GM12878 (cell line): ENCODE results near the gene PYGM.

ENCODE experiments used
- CREM ChIP-seq: IDR thresholded peaks from 2 replicates; pipeline ENCODE4 v1.6.1; 2014; ENCODE audit warnings: antibody characterized with exemption, low read depth
- EP300 ChIP-seq, 2 experiments: fragments of 150-350 bp in 1 of 2; IDR thresholded peaks; 2 replicates each; pipeline ENCODE4 v1.6.1; 2011 to 2012; ENCODE audit warnings: low read depth in 2 of 2, low read length in 2 of 2, borderline replicate concordance in 1 of 2, improper control_type of control experiment in 1 of 2, inconsistent platforms in 1 of 2; ENCODE audit not compliant: control insufficient read depth in 1 of 2
- POLR2A ChIP-seq: IDR thresholded peaks from 2 replicates; pipeline ENCODE4 v1.6.1; 2011; ENCODE audit warnings: low read depth, mild to moderate bottlenecking, low read length
- POLR2AphosphoS5 ChIP-seq: IDR thresholded peaks from 2 replicates; pipeline ENCODE4 v1.6.1; 2011; ENCODE audit warnings: mild to moderate bottlenecking, low read length, inconsistent platforms
- RAD21 ChIP-seq: IDR thresholded peaks from 2 replicates; pipeline ENCODE4 v1.6.1; 2011; ENCODE audit warnings: mild to moderate bottlenecking, low read depth, low read length, moderate library complexity; ENCODE audit not compliant: insufficient read depth
- SMAD1 ChIP-seq: fragments of 450-650 bp; IDR thresholded peaks from 2 replicates; pipeline ENCODE4 v1.6.1; 2018; ENCODE audit warnings: mild to moderate bottlenecking, low read depth; ENCODE audit not compliant: partially characterized antibody
- SP1 ChIP-seq: IDR thresholded peaks from one replicate; pipeline ENCODE4 v1.6.1; 2011; ENCODE audit warnings: low read depth, low read length
- STAT3 ChIP-seq: IDR thresholded peaks from 2 replicates; pipeline ENCODE4 v1.6.1; 2011; ENCODE audit warnings: low read depth, low read length, improper control_type of control experiment
- TF ChIP-seq, protein P1 (sequence below): IDR thresholded peaks from 2 replicates; pipeline ENCODE4 v1.6.1; 2011; ENCODE audit warnings: borderline replicate concordance, low read depth, mild to moderate bottlenecking, moderate library complexity, mixed read lengths, low read length; ENCODE audit not compliant: insufficient read depth; ENCODE audit errors: extremely low read length
- TF ChIP-seq, protein P2 (sequence below), 3 experiments: IDR thresholded peaks in 2 of 3; conservative IDR thresholded peaks in 1 of 3; 2 replicates each; pipeline ENCODE4 v1.5.1; 2011; ENCODE audit warnings: low read depth in 3 of 3, low read length in 3 of 3, mild to moderate bottlenecking in 3 of 3, control low read depth in 2 of 3, moderate library complexity in 2 of 3, inconsistent platforms in 1 of 3, mixed read lengths in 1 of 3; ENCODE audit not compliant: control insufficient read depth in 2 of 3, insufficient read depth in 1 of 3; ENCODE audit errors: extremely low read depth in 1 of 3
- TF ChIP-seq, protein P3 (sequence below): IDR thresholded peaks from 2 replicates; pipeline ENCODE4 v1.6.1; 2012; ENCODE audit warnings: low read depth, low read length, improper control_type of control experiment
- TF ChIP-seq, protein P4 (sequence below): IDR thresholded peaks from 2 replicates; pipeline ENCODE4 v1.6.1; 2011; ENCODE audit warnings: low read depth, mild to moderate bottlenecking, low read length, moderate library complexity, borderline replicate concordance; ENCODE audit errors: extremely low read depth

DNA sequence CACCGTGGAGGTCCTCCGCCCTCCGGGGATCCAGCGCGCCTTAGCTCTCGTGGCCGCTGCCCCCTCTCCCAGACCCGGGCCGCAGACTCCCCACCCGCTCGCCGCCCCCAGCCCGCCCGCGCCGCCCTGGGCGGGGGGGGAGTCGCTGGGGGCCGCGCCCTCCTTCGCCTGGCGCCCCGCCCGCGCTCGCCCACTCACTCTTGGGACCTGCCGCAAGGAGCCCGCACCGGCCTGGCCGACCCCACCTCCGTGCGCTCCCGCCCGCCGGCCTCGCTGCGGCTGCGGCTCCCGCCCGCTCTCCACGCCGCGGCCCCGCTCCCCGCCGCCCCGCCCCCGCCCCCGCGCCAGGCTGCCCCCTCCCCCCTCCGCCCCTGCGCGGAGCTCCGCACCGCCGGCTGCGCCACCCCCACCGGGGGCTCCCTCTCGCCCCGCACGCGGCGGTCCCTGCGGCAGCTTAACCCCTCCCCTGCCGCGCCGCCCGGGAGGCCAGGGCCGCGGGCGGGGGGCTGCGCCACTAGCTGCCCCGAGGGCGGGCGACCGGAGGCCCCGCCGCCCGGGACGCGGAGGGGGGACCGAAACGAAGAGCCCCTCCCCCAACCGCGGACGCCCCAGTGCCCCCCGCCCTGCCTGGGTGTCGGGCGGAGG lies 15.1 kb downstream of the PYGM start:
- TF ChIP-seq CREM (no peak), SMAD1 (no peak), EP300 (IDR thresholded peaks at IDR 0.05; ENCODE audit: borderline replicate concordance in 1 of 2, control insufficient read depth in 1 of 2, low read depth in 2 of 2, low read length in 2 of 2) (no peak), SP1 (no peak), STAT3 (no peak), POLR2AphosphoS5 (no peak), RAD21 (no peak), POLR2A (no peak)
- TF ChIP-seq, protein P1, sequence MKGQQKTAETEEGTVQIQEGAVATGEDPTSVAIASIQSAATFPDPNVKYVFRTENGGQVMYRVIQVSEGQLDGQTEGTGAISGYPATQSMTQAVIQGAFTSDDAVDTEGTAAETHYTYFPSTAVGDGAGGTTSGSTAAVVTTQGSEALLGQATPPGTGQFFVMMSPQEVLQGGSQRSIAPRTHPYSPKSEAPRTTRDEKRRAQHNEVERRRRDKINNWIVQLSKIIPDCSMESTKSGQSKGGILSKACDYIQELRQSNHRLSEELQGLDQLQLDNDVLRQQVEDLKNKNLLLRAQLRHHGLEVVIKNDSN: no peak
- TF ChIP-seq, protein P2, sequence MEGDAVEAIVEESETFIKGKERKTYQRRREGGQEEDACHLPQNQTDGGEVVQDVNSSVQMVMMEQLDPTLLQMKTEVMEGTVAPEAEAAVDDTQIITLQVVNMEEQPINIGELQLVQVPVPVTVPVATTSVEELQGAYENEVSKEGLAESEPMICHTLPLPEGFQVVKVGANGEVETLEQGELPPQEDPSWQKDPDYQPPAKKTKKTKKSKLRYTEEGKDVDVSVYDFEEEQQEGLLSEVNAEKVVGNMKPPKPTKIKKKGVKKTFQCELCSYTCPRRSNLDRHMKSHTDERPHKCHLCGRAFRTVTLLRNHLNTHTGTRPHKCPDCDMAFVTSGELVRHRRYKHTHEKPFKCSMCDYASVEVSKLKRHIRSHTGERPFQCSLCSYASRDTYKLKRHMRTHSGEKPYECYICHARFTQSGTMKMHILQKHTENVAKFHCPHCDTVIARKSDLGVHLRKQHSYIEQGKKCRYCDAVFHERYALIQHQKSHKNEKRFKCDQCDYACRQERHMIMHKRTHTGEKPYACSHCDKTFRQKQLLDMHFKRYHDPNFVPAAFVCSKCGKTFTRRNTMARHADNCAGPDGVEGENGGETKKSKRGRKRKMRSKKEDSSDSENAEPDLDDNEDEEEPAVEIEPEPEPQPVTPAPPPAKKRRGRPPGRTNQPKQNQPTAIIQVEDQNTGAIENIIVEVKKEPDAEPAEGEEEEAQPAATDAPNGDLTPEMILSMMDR (IDR thresholded peaks at IDR 0.05 in 2 of 3, conservative IDR thresholded peaks at IDR 0.05 in 1 of 3; ENCODE audit: control insufficient read depth in 2 of 3, extremely low read depth in 1 of 3, insufficient read depth in 1 of 3, low read depth in 3 of 3, low read length in 3 of 3): no peak
- TF ChIP-seq, protein P3, sequence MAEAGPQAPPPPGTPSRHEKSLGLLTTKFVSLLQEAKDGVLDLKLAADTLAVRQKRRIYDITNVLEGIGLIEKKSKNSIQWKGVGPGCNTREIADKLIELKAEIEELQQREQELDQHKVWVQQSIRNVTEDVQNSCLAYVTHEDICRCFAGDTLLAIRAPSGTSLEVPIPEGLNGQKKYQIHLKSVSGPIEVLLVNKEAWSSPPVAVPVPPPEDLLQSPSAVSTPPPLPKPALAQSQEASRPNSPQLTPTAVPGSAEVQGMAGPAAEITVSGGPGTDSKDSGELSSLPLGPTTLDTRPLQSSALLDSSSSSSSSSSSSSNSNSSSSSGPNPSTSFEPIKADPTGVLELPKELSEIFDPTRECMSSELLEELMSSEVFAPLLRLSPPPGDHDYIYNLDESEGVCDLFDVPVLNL: no peak
- TF ChIP-seq, protein P4, sequence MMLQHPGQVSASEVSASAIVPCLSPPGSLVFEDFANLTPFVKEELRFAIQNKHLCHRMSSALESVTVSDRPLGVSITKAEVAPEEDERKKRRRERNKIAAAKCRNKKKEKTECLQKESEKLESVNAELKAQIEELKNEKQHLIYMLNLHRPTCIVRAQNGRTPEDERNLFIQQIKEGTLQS: no peak
